Neural cell (in vitro differentiated cells): ENCODE results near the gene LAMB4. TPM values are rescaled to one million over a fixed set of nuclear protein-coding genes. Genes with fewer than 3 reads are reported as not detected.

Experiments used
- H2AFZ ChIP-seq: fragments of 200-600, 300-800 bp; sonication (generic), shearing (Covaris generic); 2 replicates; pipeline ENCODE4 v1.6.0; 2014; ENCODE audit warnings: low read depth, mild to moderate bottlenecking, antibody characterized with exemption, low read length, moderate library complexity
- H3F3A ChIP-seq: fragments of 200-600 bp; shearing (Covaris generic); 2 replicates; pipeline ENCODE4 v1.6.1; 2016; ENCODE audit warnings: mild to moderate bottlenecking, moderate library complexity, mixed read lengths, antibody characterized with exemption, low read length; ENCODE audit not compliant: insufficient read depth, poor library complexity, severe bottlenecking
- H3K27ac ChIP-seq: fragments of 200-600, 300-800 bp; sonication (generic), shearing (Covaris generic); 2 replicates; pipeline ENCODE4 v1.5.1; 2014; ENCODE audit warnings: mild to moderate bottlenecking, low read length, moderate library complexity
- H3K27me3 ChIP-seq: fragments of 300-800, 200-600 bp; sonication (generic), shearing (Covaris generic); 2 replicates; pipeline ENCODE4 v1.6.0; 2014; ENCODE audit warnings: mild to moderate bottlenecking, low read depth, low read length, moderate library complexity; ENCODE audit not compliant: insufficient read depth
- H3K36me3 ChIP-seq: fragments of 300-800, 200-600 bp; sonication (generic), shearing (Covaris generic); 2 replicates; pipeline ENCODE4 v1.5.1; 2014; ENCODE audit warnings: mild to moderate bottlenecking, antibody characterized with exemption, low read length, moderate library complexity; ENCODE audit not compliant: insufficient read depth
- H3K4me2 ChIP-seq: fragments of 300-800, 200-600 bp; sonication (generic), shearing (Covaris generic); 2 replicates; pipeline ENCODE4 v1.6.0; 2014; ENCODE audit warnings: mild to moderate bottlenecking, low read length
- H3K4me3 ChIP-seq: fragments of 300-800, 200-600 bp; sonication (generic), shearing (Covaris generic); 2 replicates; pipeline ENCODE4 v1.5.1; 2014; ENCODE audit warnings: mild to moderate bottlenecking, low read length, moderate library complexity
- H3K79me2 ChIP-seq: fragments of 200-600 bp; shearing (Covaris generic); replicated peaks from 2 replicates; pipeline ENCODE4 v1.6.0; 2014; ENCODE audit warnings: mild to moderate bottlenecking, low read length, moderate library complexity; ENCODE audit not compliant: insufficient read depth
- H3K9ac ChIP-seq: fragments of 300-800, 200-600 bp; sonication (generic), shearing (Covaris generic); 2 replicates; pipeline ENCODE4 v1.6.1; 2016; ENCODE audit warnings: mild to moderate bottlenecking, low read length, mixed read lengths
- H3K9me2 ChIP-seq: fragments of 200-600 bp; shearing (Covaris generic); 2 replicates; pipeline ENCODE4 v1.6.1; 2016; ENCODE audit warnings: mild to moderate bottlenecking, low read length, mixed read lengths; ENCODE audit not compliant: insufficient read depth
- H3K9me3 ChIP-seq: fragments of 200-600, 300-800 bp; sonication (generic), shearing (Covaris generic); 2 replicates; pipeline ENCODE4 v1.6.1; 2016; ENCODE audit warnings: mild to moderate bottlenecking, mixed run types, low read length, moderate library complexity, mixed read lengths
- H4K20me1 ChIP-seq: fragments of 200-600 bp; shearing (Covaris generic); 2 replicates; pipeline ENCODE4 v1.6.1; 2016; ENCODE audit warnings: mild to moderate bottlenecking, mixed run types; ENCODE audit not compliant: insufficient read depth
- EP300 ChIP-seq: fragments of 450-650 bp; conservative IDR thresholded peaks from 2 replicates; pipeline ENCODE4 v1.6.1; 2014; ENCODE audit warnings: antibody characterized with exemption, mild to moderate bottlenecking, moderate library complexity; ENCODE audit not compliant: poor library complexity, severe bottlenecking
- EZH2 ChIP-seq: fragments of 200-600, 300-800 bp; shearing (Covaris generic), sonication (generic); IDR thresholded peaks from 2 replicates; pipeline ENCODE4 v1.6.1; 2014; ENCODE audit warnings: antibody characterized with exemption, low read length, borderline replicate concordance, mild to moderate bottlenecking; ENCODE audit not compliant: insufficient read depth, poor library complexity, severe bottlenecking
- MXI1 ChIP-seq: fragments of 450-650 bp; conservative IDR thresholded peaks from 2 replicates; pipeline ENCODE4 v1.6.1; 2014; ENCODE audit warnings: antibody characterized with exemption, mild to moderate bottlenecking; ENCODE audit not compliant: poor library complexity, severe bottlenecking
- POLR2AphosphoS5 ChIP-seq: IDR thresholded peaks from 2 replicates; pipeline ENCODE4 v1.6.1; 2012
- RAD21 ChIP-seq: fragments of 450-650 bp; conservative IDR thresholded peaks from 2 replicates; pipeline ENCODE4 v1.6.1; 2014; ENCODE audit warnings: antibody characterized with exemption, mild to moderate bottlenecking, moderate library complexity
- SMC3 ChIP-seq: fragments of 450-650 bp; conservative IDR thresholded peaks from 2 replicates; pipeline ENCODE4 v1.6.1; 2014; ENCODE audit warnings: antibody characterized with exemption, mild to moderate bottlenecking, moderate library complexity; ENCODE audit not compliant: poor library complexity
- TAF1 ChIP-seq: IDR thresholded peaks from 2 replicates; pipeline ENCODE4 v1.6.1; 2012; ENCODE audit warnings: low read depth
- polyA plus RNA-seq: library from polyadenylated mRNA; depleted of rRNA; stranded (reverse); fragments of >200 nt; gene quantifications from 2 replicates; pipeline ENCODE4 v1.2.3, GENCODE V29; 2014
- TF ChIP-seq, protein P1 (sequence below): fragments of 450-650 bp; IDR thresholded peaks from 2 replicates; pipeline ENCODE4 v1.5.1; 2014; ENCODE audit warnings: antibody characterized with exemption, mild to moderate bottlenecking, moderate library complexity; ENCODE audit not compliant: poor library complexity, severe bottlenecking
- TF ChIP-seq, protein P2 (sequence below): IDR thresholded peaks from 2 replicates; pipeline ENCODE4 v1.6.1; 2012; ENCODE audit warnings: borderline replicate concordance

The LAMB4 gene
- polyA plus RNA-seq, 1 donor from 2014 or later, result 0.16 TPM

DNA sequence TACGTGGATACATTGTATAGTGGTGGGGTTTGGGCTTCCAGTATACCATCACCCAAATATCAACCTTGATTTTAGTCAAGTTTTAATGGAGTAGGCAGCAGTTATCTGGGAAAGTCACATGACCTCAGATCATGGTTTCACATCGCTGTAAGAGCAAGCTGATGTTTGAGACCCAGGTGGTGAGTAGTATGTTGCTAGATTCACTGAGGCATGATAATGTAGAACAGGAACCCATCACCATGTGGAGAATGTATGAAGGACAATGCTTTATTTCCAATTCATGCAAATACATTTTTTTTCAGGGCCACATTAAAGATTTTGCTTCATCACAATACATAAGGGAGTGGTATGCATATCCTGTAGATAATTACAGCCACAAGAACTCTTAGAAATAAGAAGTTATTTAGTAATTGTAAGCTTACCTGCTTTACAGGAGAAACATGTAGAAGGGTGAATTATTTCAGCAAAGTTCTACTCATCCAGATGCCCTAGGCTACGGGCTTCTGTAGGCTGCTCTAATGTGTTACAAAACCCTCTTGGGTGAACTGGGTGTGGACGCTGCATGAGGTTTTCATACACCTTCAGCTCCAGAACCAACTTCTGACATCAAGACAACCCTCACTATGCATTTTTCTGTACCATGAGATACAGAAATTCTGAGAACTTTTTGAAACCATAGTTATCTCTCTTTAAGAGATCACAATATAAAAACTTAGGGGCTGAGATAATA lies 27.6 kb upstream of the LAMB4 start:
- no peaks in the 10 kb centered on the region for H3K27me3 ChIP-seq
- no peaks in the 10 kb centered on the region for H3K79me2 ChIP-seq
- no peak overlapping the region for H3K27ac ChIP-seq
- no peaks in the 10 kb centered on the region for H3K9me3 ChIP-seq
- no peaks in the 10 kb centered on the region for H3K36me3 ChIP-seq
- no peak overlapping the region for H3K9ac ChIP-seq
- H3K4me3 ChIP-seq, result no peak overlapping the region
- H3K9me2 ChIP-seq, result no peaks in the 10 kb centered on the region
- TF ChIP-seq SMC3, result no peak
- no peak for TF ChIP-seq MXI1
- TF ChIP-seq EZH2, result no peak
- TF ChIP-seq, protein P1, sequence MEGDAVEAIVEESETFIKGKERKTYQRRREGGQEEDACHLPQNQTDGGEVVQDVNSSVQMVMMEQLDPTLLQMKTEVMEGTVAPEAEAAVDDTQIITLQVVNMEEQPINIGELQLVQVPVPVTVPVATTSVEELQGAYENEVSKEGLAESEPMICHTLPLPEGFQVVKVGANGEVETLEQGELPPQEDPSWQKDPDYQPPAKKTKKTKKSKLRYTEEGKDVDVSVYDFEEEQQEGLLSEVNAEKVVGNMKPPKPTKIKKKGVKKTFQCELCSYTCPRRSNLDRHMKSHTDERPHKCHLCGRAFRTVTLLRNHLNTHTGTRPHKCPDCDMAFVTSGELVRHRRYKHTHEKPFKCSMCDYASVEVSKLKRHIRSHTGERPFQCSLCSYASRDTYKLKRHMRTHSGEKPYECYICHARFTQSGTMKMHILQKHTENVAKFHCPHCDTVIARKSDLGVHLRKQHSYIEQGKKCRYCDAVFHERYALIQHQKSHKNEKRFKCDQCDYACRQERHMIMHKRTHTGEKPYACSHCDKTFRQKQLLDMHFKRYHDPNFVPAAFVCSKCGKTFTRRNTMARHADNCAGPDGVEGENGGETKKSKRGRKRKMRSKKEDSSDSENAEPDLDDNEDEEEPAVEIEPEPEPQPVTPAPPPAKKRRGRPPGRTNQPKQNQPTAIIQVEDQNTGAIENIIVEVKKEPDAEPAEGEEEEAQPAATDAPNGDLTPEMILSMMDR, result no peak
- TF ChIP-seq RAD21, result no peak
- no peak for TF ChIP-seq TAF1
- TF ChIP-seq, protein P2, sequence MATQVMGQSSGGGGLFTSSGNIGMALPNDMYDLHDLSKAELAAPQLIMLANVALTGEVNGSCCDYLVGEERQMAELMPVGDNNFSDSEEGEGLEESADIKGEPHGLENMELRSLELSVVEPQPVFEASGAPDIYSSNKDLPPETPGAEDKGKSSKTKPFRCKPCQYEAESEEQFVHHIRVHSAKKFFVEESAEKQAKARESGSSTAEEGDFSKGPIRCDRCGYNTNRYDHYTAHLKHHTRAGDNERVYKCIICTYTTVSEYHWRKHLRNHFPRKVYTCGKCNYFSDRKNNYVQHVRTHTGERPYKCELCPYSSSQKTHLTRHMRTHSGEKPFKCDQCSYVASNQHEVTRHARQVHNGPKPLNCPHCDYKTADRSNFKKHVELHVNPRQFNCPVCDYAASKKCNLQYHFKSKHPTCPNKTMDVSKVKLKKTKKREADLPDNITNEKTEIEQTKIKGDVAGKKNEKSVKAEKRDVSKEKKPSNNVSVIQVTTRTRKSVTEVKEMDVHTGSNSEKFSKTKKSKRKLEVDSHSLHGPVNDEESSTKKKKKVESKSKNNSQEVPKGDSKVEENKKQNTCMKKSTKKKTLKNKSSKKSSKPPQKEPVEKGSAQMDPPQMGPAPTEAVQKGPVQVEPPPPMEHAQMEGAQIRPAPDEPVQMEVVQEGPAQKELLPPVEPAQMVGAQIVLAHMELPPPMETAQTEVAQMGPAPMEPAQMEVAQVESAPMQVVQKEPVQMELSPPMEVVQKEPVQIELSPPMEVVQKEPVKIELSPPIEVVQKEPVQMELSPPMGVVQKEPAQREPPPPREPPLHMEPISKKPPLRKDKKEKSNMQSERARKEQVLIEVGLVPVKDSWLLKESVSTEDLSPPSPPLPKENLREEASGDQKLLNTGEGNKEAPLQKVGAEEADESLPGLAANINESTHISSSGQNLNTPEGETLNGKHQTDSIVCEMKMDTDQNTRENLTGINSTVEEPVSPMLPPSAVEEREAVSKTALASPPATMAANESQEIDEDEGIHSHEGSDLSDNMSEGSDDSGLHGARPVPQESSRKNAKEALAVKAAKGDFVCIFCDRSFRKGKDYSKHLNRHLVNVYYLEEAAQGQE, result no peak
- no peak for TF ChIP-seq POLR2AphosphoS5
- no peak for TF ChIP-seq EP300
- no peak overlapping the region for H2AFZ ChIP-seq
- no peaks in the 10 kb centered on the region for H3F3A ChIP-seq
- no peaks in the 10 kb centered on the region for H4K20me1 ChIP-seq
- H3K4me2 ChIP-seq, result no peak overlapping the region

DNA sequence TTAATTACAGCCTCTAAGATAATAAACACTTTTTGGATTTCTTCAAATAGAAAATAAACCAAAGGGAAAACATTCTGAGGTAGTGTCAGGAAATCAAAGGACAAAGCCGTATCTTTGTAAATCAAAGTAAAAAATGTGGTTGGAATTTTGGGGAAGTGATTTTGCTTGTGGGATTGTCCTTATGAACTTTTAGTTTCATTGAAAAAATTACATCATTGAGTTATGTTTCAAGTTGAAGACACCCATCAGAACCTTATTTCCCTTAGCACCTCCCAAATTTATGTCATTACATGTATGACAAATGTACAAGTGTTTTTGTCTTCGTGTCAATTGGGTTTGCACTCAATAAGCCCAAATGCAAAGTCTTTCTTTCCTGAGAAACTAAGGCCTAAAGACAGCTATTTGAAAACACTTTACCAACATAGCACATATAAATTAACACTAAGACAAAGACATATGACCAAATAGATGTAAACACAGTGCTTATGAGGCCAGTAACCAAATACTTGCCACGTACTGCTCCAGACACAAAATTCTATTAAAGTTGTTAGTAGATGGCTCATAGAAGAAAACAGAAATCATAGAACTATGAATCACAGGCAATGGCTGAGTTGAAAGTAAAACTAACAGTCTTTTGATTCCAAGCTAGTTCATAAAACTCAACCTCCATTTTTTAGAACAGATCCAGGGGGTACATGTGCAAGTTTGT lies 26.9 kb upstream of the LAMB4 start:
- H3K27ac ChIP-seq, result no peak overlapping the region
- no peak overlapping the region for H3K4me2 ChIP-seq
- no peak for TF ChIP-seq SMC3
- TF ChIP-seq, protein P1, result no peak
- TF ChIP-seq, protein P2, result no peak
- TF ChIP-seq EZH2, result no peak
- no peak for TF ChIP-seq EP300
- no peak for TF ChIP-seq MXI1
- TF ChIP-seq RAD21, result no peak
- TF ChIP-seq POLR2AphosphoS5, result no peak
- TF ChIP-seq TAF1, result no peak
- no peak overlapping the region for H2AFZ ChIP-seq
- H3K4me3 ChIP-seq, result no peak overlapping the region
- H3F3A ChIP-seq, result no peaks in the 10 kb centered on the region
- H3K9me2 ChIP-seq, result no peaks in the 10 kb centered on the region
- no peaks in the 10 kb centered on the region for H3K36me3 ChIP-seq
- no peaks in the 10 kb centered on the region for H3K27me3 ChIP-seq
- no peak overlapping the region for H3K9ac ChIP-seq
- H4K20me1 ChIP-seq, result no peaks in the 10 kb centered on the region
- H3K9me3 ChIP-seq, result no peaks in the 10 kb centered on the region
- H3K79me2 ChIP-seq, result no peaks in the 10 kb centered on the region
